HG03039 (cell line): ENCODE results near the gene EHD2.
A peak's percentile ranks its signal among the peaks of the same experiment; 100 is the strongest.
"Not testable (repeated sequence)": the region's sequence is repeated elsewhere in the genome, so short reads cannot be mapped to it uniquely, and the experiment has no call there.

Experiments used
- ATAC-seq: cut with Tn5 transposase; IDR thresholded peaks from one replicate; pipeline ENCODE4 v1.9.1; 2021; ENCODE audit warnings: mild to moderate bottlenecking, moderate library complexity; ENCODE audit not compliant: unreplicated experiment

EHD2 gene

DNA sequence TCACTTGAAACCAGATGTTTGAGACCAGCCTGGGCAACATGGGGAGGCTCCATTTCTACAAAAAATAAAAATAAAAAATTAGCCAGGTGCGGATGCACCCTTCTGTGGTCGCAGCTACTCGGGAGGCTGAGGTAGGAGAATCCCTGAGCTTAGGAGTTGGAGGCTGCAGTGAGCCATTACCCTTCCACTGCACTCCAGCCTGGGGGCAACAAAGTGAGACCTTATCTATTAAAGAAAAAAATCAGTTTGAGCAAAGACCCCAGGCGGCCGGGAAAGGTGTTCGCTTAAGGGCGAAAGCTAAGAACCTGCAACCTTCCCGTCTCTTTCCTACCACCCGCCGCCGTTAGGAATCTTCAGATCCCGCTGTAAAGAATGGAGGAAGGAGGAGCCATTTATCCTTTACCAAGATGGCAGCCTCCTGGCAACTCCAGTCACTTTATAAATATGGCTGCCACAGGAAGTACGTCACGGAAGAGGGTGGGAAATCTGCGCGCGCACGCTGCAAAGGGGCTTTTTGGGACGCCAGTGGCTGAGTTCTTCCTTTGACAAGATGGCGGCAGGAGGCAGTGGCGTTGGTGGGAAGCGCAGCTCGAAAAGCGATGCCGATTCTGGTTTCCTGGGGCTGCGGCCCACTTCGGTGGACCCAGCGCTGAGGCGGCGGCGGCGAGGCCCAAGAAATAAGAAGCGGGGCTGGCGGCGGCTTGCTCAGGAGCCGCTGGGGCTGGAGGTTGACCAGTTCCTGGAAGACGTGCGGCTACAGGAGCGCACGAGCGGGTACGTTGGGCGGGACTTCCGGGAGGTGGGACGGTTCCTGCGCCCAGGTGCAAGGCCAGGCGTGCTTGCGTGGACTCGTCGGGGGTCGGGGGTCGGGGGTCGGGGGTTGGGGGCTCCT, 32.0 kb downstream of the EHD2 start, which contains the start of gene NOP53:
TSS of gene NOP53 (plus strand) at position 537 of the 892 bp plus-strand sequence. CDS start at position 551, 14 bp downstream.
- peak; percentile 68 for ATAC-seq

- ATAC-seq: not testable (repeated sequence)
These were observed 32.9 kb downstream of the EHD2 start for GRCh38 chr19:47746129-47746528.

DNA sequence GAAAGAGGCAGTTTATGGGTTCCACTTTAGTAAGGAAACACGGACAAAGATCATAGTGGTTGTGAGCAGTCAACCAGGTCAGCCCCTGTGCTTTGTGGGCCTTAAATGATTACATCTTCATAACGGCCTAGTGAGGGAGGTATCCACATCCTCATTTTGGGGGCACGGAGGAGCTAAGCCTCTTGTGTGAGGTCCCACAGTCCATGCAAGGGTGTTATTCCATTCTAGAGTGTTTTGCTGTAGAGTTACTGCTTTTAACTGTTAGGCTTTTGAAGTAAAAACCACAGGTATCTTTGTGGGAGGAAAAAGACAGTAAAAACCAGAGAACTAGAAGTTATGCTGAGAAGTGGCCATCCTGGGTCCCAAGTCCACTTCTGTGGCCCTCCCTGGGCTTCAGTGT, 36.1 kb downstream of the EHD2 start:
- no peak for ATAC-seq

DNA sequence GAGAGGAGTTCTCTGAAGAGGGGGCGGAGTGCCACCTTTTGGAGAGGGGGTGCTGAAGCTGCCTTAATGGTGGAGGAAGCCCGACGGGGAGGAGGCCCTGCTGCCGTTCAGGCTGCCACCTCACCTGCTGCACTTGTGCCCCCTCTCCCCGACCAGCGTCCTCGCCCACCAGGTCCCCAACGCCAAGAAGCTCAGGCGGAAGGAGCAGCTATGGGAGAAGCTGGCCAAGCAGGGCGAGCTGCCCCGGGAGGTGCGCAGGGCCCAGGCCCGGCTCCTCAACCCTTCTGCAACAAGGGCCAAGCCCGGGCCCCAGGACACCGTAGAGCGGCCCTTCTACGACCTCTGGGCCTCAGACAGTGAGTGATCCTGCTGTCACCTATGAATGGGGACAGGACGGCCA, 37.5 kb downstream of the EHD2 start:
- no peak for ATAC-seq

DNA sequence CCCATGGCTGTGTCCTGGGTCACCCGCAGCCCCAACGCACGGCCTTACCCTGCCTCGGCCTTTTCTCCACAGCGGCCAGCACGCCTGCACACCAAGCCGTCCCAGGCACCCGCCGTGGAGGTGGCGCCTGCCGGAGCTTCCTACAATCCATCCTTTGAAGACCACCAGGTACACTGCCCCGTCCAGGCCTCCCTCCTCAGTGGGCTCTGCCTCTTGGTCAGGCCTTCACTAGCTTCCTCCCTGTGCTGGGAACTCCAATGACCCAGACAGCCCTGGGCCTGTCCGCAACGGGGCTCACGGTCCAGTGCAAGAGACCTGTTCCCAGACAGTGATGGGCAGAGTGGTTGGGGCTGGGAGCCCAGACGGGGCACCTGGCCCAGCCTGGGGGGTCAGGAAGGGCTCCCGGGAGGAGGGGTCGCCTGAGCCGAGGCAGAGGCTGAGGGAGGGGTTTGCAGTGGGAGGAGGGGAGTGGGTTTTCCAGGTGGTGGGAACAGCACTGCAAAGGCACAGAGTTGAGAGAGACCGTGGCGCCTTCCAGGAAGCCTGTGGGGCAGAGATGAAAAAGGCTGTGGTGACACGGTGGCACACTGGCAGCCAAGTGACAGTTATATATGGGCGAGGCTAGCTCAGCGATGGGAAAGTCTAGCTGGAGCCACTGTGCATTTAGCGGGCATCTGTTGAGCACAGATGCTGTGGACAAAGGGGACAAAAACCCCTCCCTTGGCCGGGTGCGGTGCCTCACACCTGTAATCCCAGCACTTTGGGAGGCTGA, 39.4 kb downstream of the EHD2 start:
- ATAC-seq: no peak

DNA sequence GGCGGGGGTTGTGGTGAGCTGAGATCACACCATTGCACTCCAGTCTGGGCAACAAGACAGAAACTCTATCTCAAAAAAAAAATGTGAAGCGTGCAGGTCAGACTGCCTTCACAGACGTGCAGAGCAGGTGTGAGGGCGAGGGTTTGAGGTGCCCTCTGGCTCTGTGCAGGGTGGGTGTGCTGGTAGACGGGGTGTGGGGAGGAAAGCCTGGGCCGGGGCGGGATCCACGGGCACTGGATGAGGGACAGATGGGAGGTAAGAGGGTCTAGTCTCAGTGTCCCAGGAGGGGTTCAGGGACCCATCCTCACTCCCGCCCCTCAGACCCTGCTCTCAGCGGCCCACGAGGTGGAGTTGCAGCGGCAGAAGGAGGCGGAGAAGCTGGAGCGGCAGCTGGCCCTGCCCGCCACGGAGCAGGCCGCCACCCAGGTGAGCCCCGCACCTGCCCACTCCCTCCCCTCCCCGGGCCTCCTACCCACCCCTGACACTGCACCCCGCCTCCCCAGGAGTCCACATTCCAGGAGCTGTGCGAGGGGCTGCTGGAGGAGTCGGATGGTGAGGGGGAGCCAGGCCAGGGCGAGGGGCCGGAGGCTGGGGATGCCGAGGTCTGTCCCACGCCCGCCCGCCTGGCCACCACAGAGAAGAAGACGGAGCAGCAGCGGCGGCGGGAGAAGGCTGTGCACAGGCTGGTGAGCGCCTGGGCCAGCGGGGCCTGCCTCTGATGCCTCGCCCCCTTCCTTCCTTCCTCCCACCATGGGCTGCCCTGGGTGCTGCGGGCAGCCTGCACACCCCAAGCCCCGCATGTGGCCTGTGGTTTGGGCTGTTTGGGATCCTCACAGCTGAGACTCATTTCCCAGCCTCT, 41.2 kb downstream of the EHD2 start:
- no peak for ATAC-seq

DNA sequence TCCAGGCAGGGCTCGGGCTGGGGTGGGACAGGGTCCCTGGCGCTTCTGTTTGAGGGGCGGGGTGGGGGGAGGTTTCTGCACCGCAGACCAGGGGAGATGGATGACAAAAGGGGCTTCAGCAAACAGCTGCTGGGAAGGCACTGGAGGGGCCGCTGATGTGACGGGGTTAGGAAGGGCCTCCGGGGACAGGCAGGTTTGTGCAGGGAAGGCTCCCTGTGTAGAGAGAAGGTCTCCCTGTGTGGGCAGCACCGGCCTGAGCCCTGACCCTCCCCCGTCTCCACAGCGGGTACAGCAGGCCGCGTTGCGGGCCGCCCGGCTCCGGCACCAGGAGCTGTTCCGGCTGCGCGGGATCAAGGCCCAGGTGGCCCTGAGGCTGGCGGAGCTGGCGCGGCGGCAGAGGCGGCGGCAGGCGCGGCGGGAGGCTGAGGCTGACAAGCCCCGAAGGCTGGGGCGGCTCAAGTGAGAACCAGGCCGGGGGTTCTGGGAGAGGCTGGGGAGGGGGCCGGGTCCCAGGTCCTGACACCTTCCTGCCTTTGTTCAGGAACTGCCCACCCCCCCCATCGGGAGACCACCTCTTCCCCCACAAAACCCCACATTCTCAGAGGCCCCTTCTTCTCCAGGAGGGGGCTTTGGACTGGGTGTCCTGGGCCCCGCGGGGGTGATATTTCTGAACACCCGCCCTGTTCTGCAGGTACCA, 42.0 kb downstream of the EHD2 start:
- no peak for ATAC-seq

DNA sequence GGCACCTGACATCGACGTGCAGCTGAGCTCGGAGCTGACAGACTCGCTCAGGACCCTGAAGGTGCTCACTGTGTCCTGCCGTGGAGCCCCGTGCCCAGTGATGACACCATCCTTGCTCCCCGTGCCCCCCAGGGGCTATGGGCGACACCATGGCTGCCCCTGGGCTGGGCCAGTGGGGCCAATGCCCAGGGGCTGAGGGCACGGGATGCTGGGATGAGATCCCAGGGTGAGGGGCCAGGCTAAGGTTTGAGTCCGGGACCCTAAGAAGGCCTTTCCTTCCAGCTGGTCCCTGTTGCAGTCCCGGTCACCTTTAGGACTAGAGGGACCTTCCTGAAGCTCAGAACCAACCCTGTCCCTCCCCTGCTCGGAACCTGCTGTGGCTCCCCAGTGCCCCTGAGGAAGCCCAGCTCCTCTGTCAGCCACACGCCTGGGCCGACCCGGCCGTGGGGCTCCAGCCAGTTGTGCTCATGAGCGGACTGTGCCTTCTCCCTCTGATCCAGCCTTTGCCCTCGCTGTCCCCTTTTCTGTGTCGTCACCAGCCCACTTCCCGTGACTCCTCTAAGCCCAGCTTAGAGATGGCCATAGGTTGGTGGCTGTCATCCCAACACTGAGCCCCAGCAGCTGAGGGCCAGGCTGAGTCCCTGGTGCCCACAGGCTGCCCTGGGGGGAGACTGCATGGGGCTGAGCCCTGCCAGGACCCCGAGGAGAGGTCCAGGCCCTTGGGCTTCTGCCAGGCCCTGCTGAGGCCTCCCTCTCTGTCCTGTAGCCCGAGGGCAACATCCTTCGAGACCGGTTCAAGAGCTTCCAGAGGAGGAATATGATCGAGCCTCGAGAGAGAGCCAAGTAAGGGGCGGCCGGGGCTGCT, 42.8 kb downstream of the EHD2 start:
- no peak for ATAC-seq

DNA sequence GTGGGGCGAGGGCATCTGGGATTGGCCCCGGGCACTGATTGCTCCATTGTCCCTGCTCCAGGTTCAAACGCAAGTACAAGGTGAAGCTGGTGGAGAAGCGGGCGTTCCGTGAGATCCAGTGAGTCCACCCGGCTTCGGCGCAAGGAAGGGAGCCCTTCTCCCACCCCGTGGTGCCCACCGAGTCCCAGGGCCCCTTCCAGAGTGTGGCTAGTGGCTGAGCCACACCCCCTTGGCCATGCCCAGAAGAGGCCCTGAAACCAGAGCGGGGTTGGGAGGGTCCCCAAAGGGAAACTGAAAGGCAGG, 43.4 kb downstream of the EHD2 start:
- no peak for ATAC-seq

DNA sequence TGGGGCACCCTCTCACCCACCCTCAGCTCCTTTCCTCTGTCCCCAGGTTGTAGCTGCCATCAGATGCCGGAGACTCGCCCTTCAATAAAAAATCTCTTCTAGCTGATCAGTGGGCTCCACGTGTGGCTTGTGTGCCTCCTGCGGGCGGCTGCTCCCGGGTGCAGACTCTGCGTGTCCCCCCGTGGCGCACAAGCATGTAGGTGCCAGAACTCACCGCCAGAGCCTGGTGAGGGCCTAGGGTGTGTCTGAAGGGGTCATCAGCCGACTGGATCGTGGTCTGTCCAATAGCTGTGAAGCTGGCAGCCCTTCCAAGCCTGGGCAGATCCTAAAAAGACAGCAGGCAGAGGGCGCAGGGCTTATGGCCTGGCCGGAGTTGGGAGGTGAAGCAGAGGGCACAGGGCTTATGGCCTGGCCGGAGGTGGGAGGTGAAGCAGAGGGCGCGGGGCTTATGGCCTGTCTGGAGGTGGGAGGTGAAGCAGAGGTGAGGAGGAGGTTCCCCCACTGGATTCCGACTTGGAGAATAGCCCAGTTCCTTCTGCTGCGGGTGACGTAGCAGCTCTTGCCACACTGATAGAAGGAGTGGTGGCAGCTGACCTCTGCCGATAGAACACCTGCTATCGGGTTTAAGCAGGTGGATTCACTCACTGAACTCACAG, 43.9 kb downstream of the EHD2 start:
- no peak for ATAC-seq

DNA sequence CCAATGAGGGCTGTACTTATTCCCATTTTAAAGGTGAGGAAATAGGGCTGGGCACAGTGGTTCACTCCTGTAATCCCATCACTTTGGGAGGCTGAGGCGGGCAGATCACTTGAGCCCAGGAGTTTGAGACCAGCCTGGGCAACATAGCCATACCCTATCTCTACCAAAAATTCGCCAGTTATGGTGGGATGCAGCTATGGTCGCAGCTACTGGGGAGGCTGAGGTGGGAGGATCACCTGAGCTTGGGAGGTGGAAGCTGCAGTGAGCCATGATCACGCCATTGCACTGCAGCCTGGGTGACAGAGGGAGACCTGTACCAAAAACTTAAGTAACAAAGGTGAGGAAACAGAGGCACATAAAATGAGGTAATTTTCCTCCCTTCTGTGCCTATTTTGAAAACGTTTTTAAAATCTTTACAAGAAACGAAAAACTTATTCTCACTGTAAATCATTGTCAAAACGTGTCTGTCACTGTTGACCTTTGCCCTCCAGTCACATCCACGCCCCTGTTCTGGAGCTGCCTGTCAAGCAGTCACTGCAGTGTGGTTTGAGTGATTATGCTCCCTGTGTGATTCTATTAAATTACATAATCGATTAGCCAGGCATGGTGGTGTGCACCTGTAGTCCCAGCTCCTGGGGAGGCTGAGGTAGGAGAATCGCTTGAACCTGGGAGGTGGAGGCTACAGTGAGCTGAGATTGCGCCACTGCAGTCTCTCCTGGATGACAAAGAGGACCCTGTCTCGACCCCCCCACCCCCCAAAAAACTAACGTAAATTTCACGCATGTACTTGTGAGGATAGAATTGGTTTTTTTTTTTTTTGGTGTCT, 44.6 kb downstream of the EHD2 start:
- no peak for ATAC-seq

- ATAC-seq: no peak
These were observed 45.2 kb downstream of the EHD2 start for GRCh38 chr19:47758443-47758804.

- ATAC-seq: no peak
These were observed 47.4 kb downstream of the EHD2 start for GRCh38 chr19:47760632-47760999.

DNA sequence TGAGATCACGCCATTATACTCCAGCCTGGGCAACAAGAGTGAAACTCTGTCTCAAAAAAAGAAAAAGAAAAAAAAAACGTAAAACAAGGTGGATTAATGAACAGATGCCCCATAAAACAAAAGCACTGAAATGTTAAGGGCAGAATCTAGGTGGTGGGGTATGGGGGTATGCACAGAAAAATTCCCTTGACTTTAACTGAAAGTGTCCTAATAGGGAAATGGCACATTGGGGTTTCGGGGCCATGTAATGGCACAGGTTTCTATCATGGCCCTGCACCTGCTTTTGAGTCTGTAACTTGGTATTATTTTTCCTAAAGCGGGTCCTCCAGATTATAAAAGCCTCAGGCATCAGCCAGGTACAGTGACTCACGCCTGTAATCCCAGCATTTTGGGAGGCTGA, 48.3 kb downstream of the EHD2 start:
- ATAC-seq: no peak

DNA sequence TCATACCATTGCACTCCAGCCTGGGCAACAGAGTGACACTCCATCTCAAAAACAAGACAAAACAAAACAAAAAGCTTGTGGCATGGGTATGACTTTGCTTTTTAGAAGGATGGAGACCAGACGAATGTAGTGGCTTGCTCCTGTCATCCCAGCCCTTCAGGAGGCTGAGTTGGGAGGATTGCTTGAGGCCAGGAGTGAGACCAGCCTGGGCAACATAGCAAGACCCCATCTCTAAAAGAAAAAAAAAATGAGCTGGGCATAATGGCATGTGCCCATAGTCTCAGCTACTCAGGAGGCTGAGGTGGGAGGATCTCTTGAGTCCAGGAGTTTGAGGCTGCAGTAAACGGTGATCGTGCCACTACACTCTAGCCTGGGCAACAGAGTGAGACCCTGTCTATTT, 48.9 kb downstream of the EHD2 start:
- ATAC-seq: no peak

GRCh38 chr19:47762615-47763308, 49.5 kb downstream of the EHD2 start:
- ATAC-seq: no peak

DNA sequence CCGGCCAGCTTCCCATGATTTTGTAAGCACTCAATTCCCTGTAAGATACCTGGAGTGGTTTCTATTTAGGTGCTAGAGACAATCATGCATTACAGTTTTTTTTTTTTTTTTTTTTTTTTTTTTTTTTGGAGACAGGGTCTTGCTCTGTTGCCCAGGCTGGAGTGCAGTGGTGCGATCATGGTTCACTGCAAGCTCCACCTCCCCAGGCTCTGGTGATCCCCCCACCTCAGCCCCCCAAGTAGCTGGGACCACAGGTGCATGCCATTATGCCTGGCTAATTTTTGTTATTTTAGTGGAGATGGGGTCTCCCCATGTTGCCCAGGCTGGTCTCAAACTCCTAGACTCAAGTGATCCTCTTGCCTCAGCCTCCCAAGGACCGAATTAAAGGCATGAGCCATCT, 51.5 kb downstream of the EHD2 start:
- not testable (repeated sequence) for ATAC-seq
